Liver (tissue), 9 donors: ENCODE measurements around the gene SRC. TPM values are rescaled to one million over a fixed set of nuclear protein-coding genes. Genes with fewer than 3 reads are reported as not detected.
A peak's percentile ranks its signal among the peaks of the same experiment; 100 is the strongest.

Experiments used
- DNase-seq: peaks from one replicate; pipeline ENCODE4 v3.0.0-alpha.2; 2017; ENCODE audit warnings: low spot score
- H3K27ac ChIP-seq, 2 donors: one replicate each; pipeline ENCODE4 v1.7.0; 2013; ENCODE audit warnings: inconsistent platforms in 2 of 2, low read length in 2 of 2, control low read depth in 1 of 2, low read depth in 1 of 2, mild to moderate bottlenecking in 1 of 2
- H3K27me3 ChIP-seq, 4 donors: one replicate each; pipeline versions ENCODE4 v1.6.1 to v1.7.0; 2013; ENCODE audit warnings: low read length in 3 of 4, inconsistent platforms in 1 of 4, mild to moderate bottlenecking in 1 of 4, moderate library complexity in 1 of 4; ENCODE audit not compliant: control insufficient read depth in 4 of 4, insufficient read depth in 4 of 4
- H3K36me3 ChIP-seq, 4 donors: one replicate each; pipeline versions ENCODE4 v1.6.1 to v1.7.0; 2013; ENCODE audit warnings: low read length in 3 of 4, mild to moderate bottlenecking in 3 of 4, low read depth in 1 of 4, moderate library complexity in 1 of 4; ENCODE audit not compliant: control insufficient read depth in 4 of 4, insufficient read depth in 3 of 4
- H3K4me1 ChIP-seq, 4 donors: one replicate each; pipeline versions ENCODE4 v1.6.1 to v1.7.0; 2013; ENCODE audit warnings: low read length in 3 of 4, mild to moderate bottlenecking in 3 of 4, moderate library complexity in 1 of 4; ENCODE audit not compliant: control insufficient read depth in 4 of 4, insufficient read depth in 4 of 4
- H3K4me3 ChIP-seq, 3 donors: one replicate each; pipeline versions ENCODE4 v1.6.1 to v1.7.0; 2013; ENCODE audit warnings: low read length in 3 of 3, control low read depth in 1 of 3, low read depth in 1 of 3, mild to moderate bottlenecking in 1 of 3
- H3K9ac ChIP-seq, 2 donors: one replicate each; pipeline ENCODE4 v1.7.0; 2013; ENCODE audit warnings: low read length in 2 of 2, mild to moderate bottlenecking in 2 of 2, moderate library complexity in 2 of 2, control low read depth in 1 of 2, low read depth in 1 of 2
- H3K9me3 ChIP-seq, 4 donors: one replicate each; pipeline versions ENCODE4 v1.6.1 to v1.7.0; 2013; ENCODE audit warnings: low read length in 3 of 4; ENCODE audit not compliant: control insufficient read depth in 4 of 4
- ATF3 ChIP-seq: IDR thresholded peaks from 2 replicates; pipeline ENCODE4 v1.6.1; 2016; ENCODE audit warnings: antibody characterized with exemption
- EGR1 ChIP-seq, 2 donors: IDR thresholded peaks; 2 replicates each; pipeline ENCODE4 v1.6.1; 2016 to 2018; ENCODE audit warnings: antibody characterized with exemption in 2 of 2, low read depth in 2 of 2
- FOXA1 ChIP-seq: IDR thresholded peaks from 2 replicates; pipeline ENCODE4 v1.6.1; 2016; ENCODE audit warnings: antibody characterized with exemption
- HNF4A ChIP-seq, 2 donors: conservative IDR thresholded peaks; 2 replicates each; pipeline ENCODE4 v1.6.1; 2016; ENCODE audit warnings: antibody characterized with exemption in 2 of 2, mild to moderate bottlenecking in 2 of 2
- JUND ChIP-seq, 2 donors: IDR thresholded peaks; 2 replicates each; pipeline ENCODE4 v1.6.1; 2016; ENCODE audit warnings: antibody characterized with exemption in 2 of 2
- NR2F2 ChIP-seq: IDR thresholded peaks from 2 replicates; pipeline ENCODE4 v1.6.1; 2016; ENCODE audit warnings: antibody characterized with exemption
- RAD21 ChIP-seq, 2 donors: IDR thresholded peaks; 2 replicates each; pipeline ENCODE4 v1.6.1; 2016; ENCODE audit warnings: antibody characterized with exemption in 2 of 2, mild to moderate bottlenecking in 2 of 2
- RXRA ChIP-seq, 2 donors: IDR thresholded peaks; 2 replicates each; pipeline ENCODE4 v1.6.1; 2017 to 2018; ENCODE audit warnings: antibody characterized with exemption in 2 of 2, mild to moderate bottlenecking in 1 of 2
- SP1 ChIP-seq: IDR thresholded peaks from 2 replicates; pipeline ENCODE4 v1.6.1; 2018; ENCODE audit warnings: antibody characterized with exemption, mild to moderate bottlenecking
- TAF1 ChIP-seq: conservative IDR thresholded peaks from 2 replicates; pipeline ENCODE4 v1.6.1; 2016; ENCODE audit warnings: antibody characterized with exemption, mild to moderate bottlenecking
- ZBTB33 ChIP-seq: IDR thresholded peaks from 2 replicates; pipeline ENCODE4 v1.6.1; 2016; ENCODE audit warnings: antibody characterized with exemption
- whole genome bisulfite sequencing: extraction: QIAGEN DNeasy Blood & Tissue Kit; methylation state at CpG from one replicate; pipeline ENCODE4 v1.1.7; 2013; 5-methylcytosine and 5-hydroxymethylcytosine counted together
- polyA plus RNA-seq, 2 donors: library from polyadenylated mRNA; stranded (reverse) in 1 of 2; unstranded in 1 of 2; fragments of 200-250 nt in 1 of 2; fragments of >200 nt in 1 of 2; fragmentation: Nextera tagmentation in 1 of 2; extraction: Ambion mirVana in 1 of 2; gene quantifications; one replicate each; pipeline versions ENCODE4 v1.2.1 to v1.2.3, GENCODE V29; 2013 to 2015
- total RNA-seq, 2 donors: library from RNA; depleted of rRNA; stranded (reverse); fragments of >200 nt; gene quantifications; one replicate each; pipeline ENCODE4 v1.2.3, GENCODE V29; 2014
- TF ChIP-seq, protein P1 (sequence below): IDR thresholded peaks from 2 replicates; pipeline ENCODE4 v1.6.1; 2016; ENCODE audit warnings: antibody characterized with exemption, mild to moderate bottlenecking
- donor health status: healthy.
- donor health status: healthy.
- donor health status: healthy.
- donor health status: healthy.
- donor health status: healthy.

Gene SRC
- total and polyA plus RNA-seq, 4 donors: 3.3 to 21.2 (median 5.4) TPM

- Histone ChIP-seq H3K4me3 (no peak overlapping the region), H3K9ac (no peak overlapping the region), H3K27ac (no peak overlapping the region), H3K27me3 (no peaks in the 10 kb centered on the region), H3K4me1 (peaks cover 1 to 6% (median 2%) of the 10 kb centered on the region in 4 donors), H3K36me3 (no peaks in the 10 kb centered on the region), H3K9me3 (no peaks in the 10 kb centered on the region)
- 79% methylated on average over 24 of the region's 24 CpGs for WGBS
- peak; percentile 79 for DNase-seq
- no peak for TF ChIP-seq RAD21 (IDR thresholded peaks at IDR 0.05)
- no peak for TF ChIP-seq JUND (IDR thresholded peaks at IDR 0.05)
These were observed 33.1 kb downstream of the SRC start for GRCh38 chr20:37378785-37379598.

- no peak for DNase-seq
- no peak overlapping the region for H3K27ac ChIP-seq
These were observed 34.3 kb downstream of the SRC start for GRCh38 chr20:37379967-37380828.

GRCh38 chr20:37380864-37381579, 35.1 kb downstream of the SRC start:
- Histone ChIP-seq H3K4me3 (no peak overlapping the region), H3K4me1 (peaks cover 2 to 12% (median 9%) of the 10 kb centered on the region in 4 donors), H3K27me3 (no peaks in the 10 kb centered on the region), H3K36me3 (no peaks in the 10 kb centered on the region), H3K9me3 (no peaks in the 10 kb centered on the region), H3K27ac (no peak overlapping the region), H3K9ac (no peak overlapping the region)
- DNase-seq: no peak
- WGBS: 91% methylated on average over 16 of the region's 16 CpGs
- no peak for TF ChIP-seq NR2F2
- TF ChIP-seq ATF3: no peak
- no peak for TF ChIP-seq EGR1 (IDR thresholded peaks at IDR 0.05; ENCODE audit: low read depth in 2 of 2)
- TF ChIP-seq RXRA (IDR thresholded peaks at IDR 0.05): no peak
- no peak for TF ChIP-seq FOXA1
- TF ChIP-seq RAD21 (IDR thresholded peaks at IDR 0.05): no peak
- TF ChIP-seq HNF4A (conservative IDR thresholded peaks at IDR 0.05): no peak
- TF ChIP-seq, protein P1, sequence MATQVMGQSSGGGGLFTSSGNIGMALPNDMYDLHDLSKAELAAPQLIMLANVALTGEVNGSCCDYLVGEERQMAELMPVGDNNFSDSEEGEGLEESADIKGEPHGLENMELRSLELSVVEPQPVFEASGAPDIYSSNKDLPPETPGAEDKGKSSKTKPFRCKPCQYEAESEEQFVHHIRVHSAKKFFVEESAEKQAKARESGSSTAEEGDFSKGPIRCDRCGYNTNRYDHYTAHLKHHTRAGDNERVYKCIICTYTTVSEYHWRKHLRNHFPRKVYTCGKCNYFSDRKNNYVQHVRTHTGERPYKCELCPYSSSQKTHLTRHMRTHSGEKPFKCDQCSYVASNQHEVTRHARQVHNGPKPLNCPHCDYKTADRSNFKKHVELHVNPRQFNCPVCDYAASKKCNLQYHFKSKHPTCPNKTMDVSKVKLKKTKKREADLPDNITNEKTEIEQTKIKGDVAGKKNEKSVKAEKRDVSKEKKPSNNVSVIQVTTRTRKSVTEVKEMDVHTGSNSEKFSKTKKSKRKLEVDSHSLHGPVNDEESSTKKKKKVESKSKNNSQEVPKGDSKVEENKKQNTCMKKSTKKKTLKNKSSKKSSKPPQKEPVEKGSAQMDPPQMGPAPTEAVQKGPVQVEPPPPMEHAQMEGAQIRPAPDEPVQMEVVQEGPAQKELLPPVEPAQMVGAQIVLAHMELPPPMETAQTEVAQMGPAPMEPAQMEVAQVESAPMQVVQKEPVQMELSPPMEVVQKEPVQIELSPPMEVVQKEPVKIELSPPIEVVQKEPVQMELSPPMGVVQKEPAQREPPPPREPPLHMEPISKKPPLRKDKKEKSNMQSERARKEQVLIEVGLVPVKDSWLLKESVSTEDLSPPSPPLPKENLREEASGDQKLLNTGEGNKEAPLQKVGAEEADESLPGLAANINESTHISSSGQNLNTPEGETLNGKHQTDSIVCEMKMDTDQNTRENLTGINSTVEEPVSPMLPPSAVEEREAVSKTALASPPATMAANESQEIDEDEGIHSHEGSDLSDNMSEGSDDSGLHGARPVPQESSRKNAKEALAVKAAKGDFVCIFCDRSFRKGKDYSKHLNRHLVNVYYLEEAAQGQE: no peak
- no peak for TF ChIP-seq JUND (IDR thresholded peaks at IDR 0.05)

More at GRCh38 chr20:37379967-37380828, 34.3 kb downstream of the SRC start:
- 73% methylated on average over 14 of the region's 14 CpGs for WGBS
- H3K4me3 ChIP-seq: no peak overlapping the region
- TF ChIP-seq ZBTB33: no peak
- TF ChIP-seq HNF4A (conservative IDR thresholded peaks at IDR 0.05): peak; percentile 79
- peak in 1 of 2 donors; percentile 74 for TF ChIP-seq JUND (IDR thresholded peaks at IDR 0.05)
- no peak for TF ChIP-seq TAF1
- TF ChIP-seq SP1: peak; percentile 15
- TF ChIP-seq RXRA (IDR thresholded peaks at IDR 0.05): no peak
- H3K9me3 ChIP-seq: no peaks in the 10 kb centered on the region
- H3K36me3 ChIP-seq: no peaks in the 10 kb centered on the region
- no peak overlapping the region for H3K9ac ChIP-seq
- peaks cover 2 to 12% (median 9%) of the 10 kb centered on the region in 4 donors for H3K4me1 ChIP-seq
- no peaks in the 10 kb centered on the region for H3K27me3 ChIP-seq
